GM12875 (cell line): Measurements from ENCODE around the gene ZNF491.
"Not testable (repeated sequence)": the region's sequence is repeated elsewhere in the genome, so short reads cannot be mapped to it uniquely, and the experiment has no call there.

Source experiments
- H3K4me3 ChIP-seq: one replicate; pipeline ENCODE4 v1.5.1; 2011; ENCODE audit warnings: low read depth, low read length, control low read depth
- TF ChIP-seq, protein P1 (sequence below): IDR thresholded peaks from 2 replicates; pipeline ENCODE4 v1.5.1; 2011; ENCODE audit warnings: low read depth, mild to moderate bottlenecking, control low read depth, inconsistent platforms, low read length, moderate library complexity, borderline replicate concordance; ENCODE audit not compliant: insufficient read depth

Gene ZNF491

DNA sequence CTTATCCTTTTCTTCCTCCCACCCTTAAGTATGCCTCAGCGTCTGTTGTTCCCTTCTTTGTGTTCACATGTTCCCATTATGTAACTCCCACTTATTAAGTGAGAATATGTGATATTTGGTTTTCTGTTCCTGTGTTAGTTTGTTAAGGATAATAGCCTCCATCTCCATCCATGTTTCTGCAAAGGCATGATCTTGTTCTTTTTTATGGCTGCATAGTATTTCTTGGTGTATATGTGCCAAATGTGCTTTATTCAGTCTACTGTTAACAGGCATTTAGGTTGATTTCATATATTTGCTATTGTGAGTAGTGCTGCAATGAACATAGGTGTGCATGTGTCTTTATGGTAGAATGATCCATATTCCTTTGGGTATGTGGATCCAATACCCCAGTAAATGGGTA lies 34.7 kb upstream of the ZNF491 start:
- TF ChIP-seq, protein P1, sequence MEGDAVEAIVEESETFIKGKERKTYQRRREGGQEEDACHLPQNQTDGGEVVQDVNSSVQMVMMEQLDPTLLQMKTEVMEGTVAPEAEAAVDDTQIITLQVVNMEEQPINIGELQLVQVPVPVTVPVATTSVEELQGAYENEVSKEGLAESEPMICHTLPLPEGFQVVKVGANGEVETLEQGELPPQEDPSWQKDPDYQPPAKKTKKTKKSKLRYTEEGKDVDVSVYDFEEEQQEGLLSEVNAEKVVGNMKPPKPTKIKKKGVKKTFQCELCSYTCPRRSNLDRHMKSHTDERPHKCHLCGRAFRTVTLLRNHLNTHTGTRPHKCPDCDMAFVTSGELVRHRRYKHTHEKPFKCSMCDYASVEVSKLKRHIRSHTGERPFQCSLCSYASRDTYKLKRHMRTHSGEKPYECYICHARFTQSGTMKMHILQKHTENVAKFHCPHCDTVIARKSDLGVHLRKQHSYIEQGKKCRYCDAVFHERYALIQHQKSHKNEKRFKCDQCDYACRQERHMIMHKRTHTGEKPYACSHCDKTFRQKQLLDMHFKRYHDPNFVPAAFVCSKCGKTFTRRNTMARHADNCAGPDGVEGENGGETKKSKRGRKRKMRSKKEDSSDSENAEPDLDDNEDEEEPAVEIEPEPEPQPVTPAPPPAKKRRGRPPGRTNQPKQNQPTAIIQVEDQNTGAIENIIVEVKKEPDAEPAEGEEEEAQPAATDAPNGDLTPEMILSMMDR = no peak
- H3K4me3 ChIP-seq = no peak overlapping the region

DNA sequence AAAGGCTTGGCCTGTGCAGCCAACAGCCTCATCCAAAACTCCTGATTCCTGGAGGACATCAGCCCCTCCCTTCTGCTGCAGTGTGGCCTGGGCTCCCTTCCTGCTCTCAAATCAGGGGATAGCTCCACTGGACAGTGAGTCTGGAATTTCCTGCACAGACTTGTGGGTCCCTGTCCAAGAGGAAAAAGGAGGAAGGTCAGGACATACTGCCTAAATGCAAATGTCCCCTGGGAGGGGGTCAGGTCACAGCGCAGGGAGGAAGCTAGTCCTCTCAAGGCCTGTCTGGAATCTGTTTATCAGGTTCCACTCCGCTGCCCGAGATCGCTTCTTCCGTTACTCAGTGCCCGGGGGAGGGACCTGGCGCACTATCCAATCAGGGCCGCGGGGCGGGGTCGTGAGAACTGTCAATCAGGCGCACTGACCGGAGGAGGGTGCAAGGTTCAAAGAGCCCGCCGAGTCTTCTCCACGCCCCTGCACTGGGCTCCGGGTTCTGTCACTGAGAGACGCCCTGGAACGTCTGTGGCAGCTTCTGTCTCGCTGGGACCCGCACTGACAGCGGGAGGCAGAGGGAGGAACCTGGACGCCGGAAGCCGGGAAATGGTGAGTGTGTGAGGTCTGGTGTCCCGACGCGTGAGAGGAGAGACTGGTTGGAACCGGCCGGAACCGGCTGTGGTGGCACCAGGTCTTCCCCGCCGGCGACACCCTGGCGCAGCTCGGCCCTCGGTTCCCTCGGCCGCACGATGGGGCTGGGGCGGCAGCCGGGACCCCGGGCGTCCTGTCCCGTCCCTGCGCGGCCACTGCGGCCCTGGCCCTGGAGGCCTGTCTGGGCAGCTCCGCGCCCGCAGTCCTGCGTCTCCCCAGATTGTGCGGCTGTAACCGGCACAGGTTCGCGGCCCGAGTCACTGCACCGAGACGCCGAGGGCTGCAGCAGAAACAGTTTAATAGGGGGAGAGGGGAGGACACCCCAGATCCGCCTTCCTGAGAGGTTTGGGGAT lies 31.4 kb upstream of the ZNF491 start, which contains the start of gene ZNF441:
Gene ZNF441 (plus strand): TSS at position 404 of the 995 bp plus-strand sequence. CDS start 194 bp downstream, at position 598.
- H3K4me3 ChIP-seq = peak within 1 kb of the TSS; percentile 86
- TF ChIP-seq, protein P1 = no peak

DNA sequence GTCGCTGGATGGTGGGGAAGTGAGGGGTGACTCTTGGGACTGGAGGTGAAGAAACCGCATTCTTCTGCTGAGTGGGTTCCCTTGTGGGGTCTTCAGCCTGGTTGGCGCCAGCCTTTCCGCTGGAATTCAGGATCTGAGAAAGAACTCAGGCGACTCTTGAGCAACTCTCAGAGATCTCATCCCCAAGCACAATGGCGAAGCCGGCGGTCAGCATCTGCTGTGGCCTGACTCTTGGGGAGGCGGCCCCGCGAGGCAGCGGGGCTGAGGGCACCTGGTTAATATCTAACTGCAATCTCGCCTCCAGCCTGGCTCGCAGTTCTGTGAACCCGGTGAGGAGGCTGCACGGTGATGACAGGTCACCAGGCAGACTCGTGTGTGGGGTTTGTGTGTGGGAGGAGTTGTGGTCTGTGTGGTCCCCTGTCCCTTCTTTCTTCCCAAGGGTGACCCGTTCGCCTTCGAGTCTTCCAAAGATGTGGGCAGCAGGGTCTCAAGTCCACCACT lies 30.6 kb upstream of the ZNF491 start:
- TF ChIP-seq, protein P1 = no peak
- H3K4me3 ChIP-seq = peak overlapping the region; percentile 86

DNA sequence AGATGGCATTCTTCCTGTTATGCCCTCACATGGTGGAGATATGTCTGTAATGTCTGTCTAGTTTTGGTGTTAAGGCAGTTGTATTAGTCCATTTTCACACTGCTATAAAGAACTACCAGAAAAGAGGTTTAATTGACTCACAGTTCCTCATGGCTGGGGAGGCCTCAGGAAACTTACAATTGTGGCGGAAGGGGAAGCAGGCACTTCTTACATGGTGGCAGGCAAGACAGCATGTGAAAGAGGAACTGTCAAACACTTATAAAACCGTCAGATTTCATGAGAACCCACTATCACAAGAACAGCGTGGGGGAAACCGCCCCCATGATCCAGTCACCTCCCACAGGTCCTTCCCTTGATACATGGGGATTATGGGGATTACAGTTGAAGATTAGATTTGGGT lies 28.3 kb upstream of the ZNF491 start:
- H3K4me3 ChIP-seq = no peak overlapping the region

DNA sequence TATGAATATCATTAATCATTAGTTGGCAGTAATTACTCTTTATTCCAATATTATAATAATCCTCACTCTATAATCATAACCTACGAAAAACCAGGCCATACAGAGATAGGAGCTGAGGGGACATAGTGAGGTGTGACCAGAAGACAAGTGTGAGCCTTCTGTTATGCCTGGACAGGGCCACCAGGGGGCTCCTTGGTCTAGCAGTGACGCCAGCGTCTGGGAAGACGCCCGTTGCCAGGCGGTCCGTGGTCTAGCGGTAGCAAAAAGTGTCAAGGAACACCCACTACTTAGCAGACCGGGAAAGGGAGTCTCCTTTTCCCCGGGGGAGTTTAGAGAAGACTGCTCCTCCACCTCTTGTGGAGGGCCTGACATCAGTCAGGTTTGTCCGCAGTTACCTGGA lies 26.8 kb upstream of the ZNF491 start:
- H3K4me3 ChIP-seq = not testable (repeated sequence)
- TF ChIP-seq, protein P1 = peak; percentile 14; the same call in 1 of the 2 replicates

More for the DNA sequence above, 28.3 kb upstream of the ZNF491 start:
- TF ChIP-seq, protein P1 = no peak

DNA sequence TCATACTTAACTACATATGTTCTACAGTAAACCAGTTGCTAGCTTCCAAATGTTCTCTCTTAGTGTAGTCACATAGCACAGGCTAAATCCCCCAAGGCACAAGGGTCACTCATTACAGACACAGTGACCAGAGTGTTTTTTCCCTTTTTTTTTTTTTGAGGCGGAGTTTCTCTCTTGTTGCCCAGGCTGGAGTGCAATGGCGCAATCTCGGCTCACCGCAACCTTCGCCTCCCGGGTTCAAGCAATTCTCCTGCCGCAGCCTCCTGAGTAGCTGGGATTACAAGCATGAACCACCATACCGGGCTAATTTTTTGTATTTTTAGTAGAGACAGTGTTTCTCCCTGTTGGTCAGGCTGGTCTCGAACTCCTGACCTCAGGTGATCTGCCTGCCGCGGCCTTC lies 21.7 kb upstream of the ZNF491 start:
- H3K4me3 ChIP-seq = not testable (repeated sequence)

DNA sequence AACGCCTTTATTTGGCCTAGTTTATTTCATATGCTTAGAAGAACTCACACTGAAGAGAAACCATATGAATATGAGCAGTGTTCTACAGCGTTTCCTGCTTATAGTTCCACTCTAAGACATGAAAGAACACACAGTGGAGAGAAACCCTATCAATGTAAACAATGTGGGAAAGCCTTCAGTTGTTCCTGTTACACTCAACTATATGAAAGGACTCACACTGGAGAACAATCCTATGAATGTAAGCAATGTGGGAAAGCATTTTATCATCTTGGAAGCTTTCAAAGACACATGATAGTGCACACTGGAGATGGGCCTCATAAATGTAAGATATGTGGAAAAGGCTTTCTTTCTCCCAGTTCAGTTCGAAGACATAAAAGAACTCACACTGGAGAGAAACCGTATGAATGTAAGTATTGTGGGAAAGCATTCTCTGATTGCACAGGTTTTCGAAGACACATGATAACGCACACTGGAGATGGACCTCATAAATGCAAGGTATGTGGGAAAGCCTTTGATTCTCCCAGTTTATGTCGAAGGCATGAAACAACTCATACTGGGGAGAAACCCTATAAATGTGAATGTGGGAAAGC lies 17.8 kb upstream of the ZNF491 start:
- no peak overlapping the region for H3K4me3 ChIP-seq
- TF ChIP-seq, protein P1 = no peak
